Measurements from ENCODE around the gene ZNF282. TPM values are rescaled to one million over a fixed set of nuclear protein-coding genes. Genes with fewer than 3 reads are reported as not detected.

The ZNF282 gene
- polyA plus RNA-seq, 1 experiment, result 8.2 TPM

GRCh38 chr7:149216402-149216801, 21.1 kb downstream of the ZNF282 start:
- no peak for DNase-seq (ENCODE audit: low read depth, low spot score)
- Histone ChIP-seq H3K4me3 (ENCODE audit: low read depth, low read length) (no peak overlapping the region), H3K27me3 (ENCODE audit: control insufficient read depth, insufficient read depth, low read length) (no peaks in the 10 kb centered on the region), H3K9me3 (ENCODE audit: control insufficient read depth, insufficient read depth, low read length) (no peaks in the 10 kb centered on the region), H3K27ac (ENCODE audit: low read depth, low read length) (no peak overlapping the region)
- TF ChIP-seq, protein P1, sequence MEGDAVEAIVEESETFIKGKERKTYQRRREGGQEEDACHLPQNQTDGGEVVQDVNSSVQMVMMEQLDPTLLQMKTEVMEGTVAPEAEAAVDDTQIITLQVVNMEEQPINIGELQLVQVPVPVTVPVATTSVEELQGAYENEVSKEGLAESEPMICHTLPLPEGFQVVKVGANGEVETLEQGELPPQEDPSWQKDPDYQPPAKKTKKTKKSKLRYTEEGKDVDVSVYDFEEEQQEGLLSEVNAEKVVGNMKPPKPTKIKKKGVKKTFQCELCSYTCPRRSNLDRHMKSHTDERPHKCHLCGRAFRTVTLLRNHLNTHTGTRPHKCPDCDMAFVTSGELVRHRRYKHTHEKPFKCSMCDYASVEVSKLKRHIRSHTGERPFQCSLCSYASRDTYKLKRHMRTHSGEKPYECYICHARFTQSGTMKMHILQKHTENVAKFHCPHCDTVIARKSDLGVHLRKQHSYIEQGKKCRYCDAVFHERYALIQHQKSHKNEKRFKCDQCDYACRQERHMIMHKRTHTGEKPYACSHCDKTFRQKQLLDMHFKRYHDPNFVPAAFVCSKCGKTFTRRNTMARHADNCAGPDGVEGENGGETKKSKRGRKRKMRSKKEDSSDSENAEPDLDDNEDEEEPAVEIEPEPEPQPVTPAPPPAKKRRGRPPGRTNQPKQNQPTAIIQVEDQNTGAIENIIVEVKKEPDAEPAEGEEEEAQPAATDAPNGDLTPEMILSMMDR (IDR thresholded peaks at IDR 0.05; ENCODE audit: low read depth, low read length), result no peak
- ChIA-PET POLR2A (no interaction called here), CTCF (no interaction called here)

GRCh38 chr7:149217570-149217969, 22.2 kb downstream of the ZNF282 start:
- H3K4me3 ChIP-seq (ENCODE audit: low read depth, low read length), result no peak overlapping the region
- TF ChIP-seq, protein P1 (IDR thresholded peaks at IDR 0.05; ENCODE audit: low read depth, low read length), result no peak
- DNase-seq (ENCODE audit: low read depth, low spot score), result no peak
- CTCF ChIA-PET, result interaction anchor here (0.7 kb wide), 1 partner anchor 43 kb away, joined by 7 read pairs; no protein-coding TSS in a partner anchor
- no peaks in the 10 kb centered on the region for H3K9me3 ChIP-seq (ENCODE audit: control insufficient read depth, insufficient read depth, low read length)
- POLR2A ChIA-PET, result no interaction called here
- no peak overlapping the region for H3K27ac ChIP-seq (ENCODE audit: low read depth, low read length)
- no peaks in the 10 kb centered on the region for H3K27me3 ChIP-seq (ENCODE audit: control insufficient read depth, insufficient read depth, low read length)

GRCh38 chr7:149218469-149219420, 23.4 kb downstream of the ZNF282 start:
- Histone ChIP-seq H3K4me3 (ENCODE audit: low read depth, low read length) (no peak overlapping the region), H3K27ac (ENCODE audit: low read depth, low read length) (no peak overlapping the region), H3K27me3 (ENCODE audit: control insufficient read depth, insufficient read depth, low read length) (no peaks in the 10 kb centered on the region), H3K9me3 (ENCODE audit: control insufficient read depth, insufficient read depth, low read length) (no peaks in the 10 kb centered on the region)
- CTCF ChIA-PET, result interaction anchor here (2.0 kb wide), 1 partner anchor 23 kb away, joined by 8 read pairs; the partner anchor contains the start of gene ZNF282
- DNase-seq (ENCODE audit: low read depth, low spot score), result no peak
- POLR2A ChIA-PET, result interaction anchor here (0.9 kb wide), 1 partner anchor 23 kb away, joined by 3 read pairs; the partner anchor contains the start of gene ZNF282
- TF ChIP-seq, protein P1 (IDR thresholded peaks at IDR 0.05; ENCODE audit: low read depth, low read length), result no peak

- Histone ChIP-seq H3K27me3 (ENCODE audit: control insufficient read depth, insufficient read depth, low read length) (no peaks in the 10 kb centered on the region), H3K4me3 (ENCODE audit: low read depth, low read length) (no peak overlapping the region), H3K9me3 (ENCODE audit: control insufficient read depth, insufficient read depth, low read length) (peaks cover 9% of the 10 kb centered on the region; the same call in 1 of the 2 replicates), H3K27ac (ENCODE audit: low read depth, low read length) (no peak overlapping the region)
- TF ChIP-seq, protein P1 (IDR thresholded peaks at IDR 0.05; ENCODE audit: low read depth, low read length), result no peak
- CTCF ChIA-PET, result no interaction called here
- no peak for DNase-seq (ENCODE audit: low read depth, low spot score)
- POLR2A ChIA-PET, result no interaction called here
Measured at GRCh38 chr7:149220534-149220933, 25.2 kb downstream of the ZNF282 start.

DNA sequence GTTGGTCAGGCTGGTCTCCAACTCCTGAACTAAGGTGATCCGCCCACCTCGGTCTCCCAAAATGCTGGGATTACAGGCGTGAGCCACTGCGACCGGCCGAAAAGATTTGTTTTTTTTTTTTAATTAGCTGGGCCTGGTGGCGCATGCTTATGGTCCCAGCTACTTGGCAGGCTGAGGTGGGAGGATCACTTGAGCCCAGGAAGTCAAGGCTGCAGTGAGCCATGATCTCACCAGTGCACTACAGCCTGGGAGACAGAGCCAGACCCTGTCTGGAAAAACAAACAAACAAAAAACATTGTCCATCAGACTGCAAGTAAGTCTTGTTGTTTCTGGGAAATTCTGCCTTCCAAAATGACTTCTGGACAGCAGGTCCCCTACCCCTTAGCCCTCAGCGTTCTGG, 27.8 kb downstream of the ZNF282 start:
- no peak for DNase-seq (ENCODE audit: low read depth, low spot score)
- Histone ChIP-seq H3K4me3 (ENCODE audit: low read depth, low read length) (no peak overlapping the region), H3K27ac (ENCODE audit: low read depth, low read length) (no peak overlapping the region), H3K9me3 (ENCODE audit: control insufficient read depth, insufficient read depth, low read length) (peaks cover 13% of the 10 kb centered on the region; the same call in 1 of the 2 replicates), H3K27me3 (ENCODE audit: control insufficient read depth, insufficient read depth, low read length) (no peaks in the 10 kb centered on the region)
- ChIA-PET POLR2A (interaction anchor here (0.7 kb wide), 1 partner anchor 196 kb away, joined by 4 read pairs; no protein-coding TSS in a partner anchor), CTCF (interaction anchor here (1.0 kb wide), 1 partner anchor 10 kb away, joined by 4 read pairs; no protein-coding TSS in a partner anchor)
- TF ChIP-seq, protein P1 (IDR thresholded peaks at IDR 0.05; ENCODE audit: low read depth, low read length), result no peak
